SK-N-SH treated with all-trans-retinoic acid at 6 μM for 48 hours (cell line): ENCODE measurements around the gene FGF6.

ENCODE experiments used
- ATAC-seq: fragments of 200-7000 bp; cut with Tn5 transposase; 3 replicates; pipeline ENCODE4 v1.9.1; 2020; ENCODE audit warnings: mild to moderate bottlenecking, moderate library complexity
- ARNTL ChIP-seq: fragments of 450-650 bp; formaldehyde crosslinking; IDR thresholded peaks from 2 replicates; pipeline ENCODE4 v1.5.0; 2020; ENCODE audit warnings: low read depth, mild to moderate bottlenecking, moderate library complexity, borderline replicate concordance
- BACH2 ChIP-seq: fragments of 250-450 bp; sonication (Bioruptor Pico); IDR thresholded peaks from 2 replicates; pipeline ENCODE4 v1.9.0; 2021; ENCODE audit warnings: mild to moderate bottlenecking, borderline replicate concordance
- CSRNP3 ChIP-seq: fragments of 250-450 bp; sonication (Bioruptor Pico); IDR thresholded peaks from 2 replicates; pipeline ENCODE4 v1.5.1; 2021; ENCODE audit warnings: mild to moderate bottlenecking, moderate library complexity
- ESRRG ChIP-seq: fragments of 250-450 bp; sonication (Bioruptor Pico); IDR thresholded peaks from 2 replicates; pipeline ENCODE4 v1.6.1; 2021; ENCODE audit warnings: mild to moderate bottlenecking
- GLIS3 ChIP-seq: fragments of 250-450 bp; sonication (Bioruptor Pico); IDR thresholded peaks from 2 replicates; pipeline ENCODE4 v1.5.0; 2020; ENCODE audit warnings: mild to moderate bottlenecking, moderate library complexity
- ISL1 ChIP-seq: fragments of 250-450 bp; sonication (Bioruptor Pico); IDR thresholded peaks from 2 replicates; pipeline ENCODE4 v2.1.2; 2022; ENCODE audit warnings: mild to moderate bottlenecking, moderate library complexity
- POU6F1 ChIP-seq: fragments of 250-450 bp; sonication (Bioruptor Pico); IDR thresholded peaks from 2 replicates; pipeline ENCODE4 v1.8.0; 2021; ENCODE audit warnings: low read depth, mild to moderate bottlenecking, moderate library complexity, borderline replicate concordance
- PPARA ChIP-seq: fragments of 250-450 bp; sonication (Bioruptor Pico); IDR thresholded peaks from 2 replicates; pipeline ENCODE4 v1.5.0; 2020; ENCODE audit warnings: mild to moderate bottlenecking, borderline replicate concordance
- RARB ChIP-seq: fragments of 250-450 bp; sonication (Bioruptor Pico); IDR thresholded peaks from 2 replicates; pipeline ENCODE4 v1.8.0; 2021; ENCODE audit warnings: mild to moderate bottlenecking, moderate library complexity
- SNAI2 ChIP-seq: fragments of 250-450 bp; sonication (Bioruptor Pico); IDR thresholded peaks from 2 replicates; pipeline ENCODE4 v1.5.0; 2020; ENCODE audit warnings: mild to moderate bottlenecking, moderate library complexity
- TCF4 ChIP-seq: fragments of 250-450 bp; sonication (Bioruptor Pico); IDR thresholded peaks from 2 replicates; pipeline ENCODE4 v1.8.0; 2021; ENCODE audit warnings: mild to moderate bottlenecking, moderate library complexity, borderline replicate concordance
- TOX ChIP-seq: fragments of 250-450 bp; sonication (Bioruptor Pico); IDR thresholded peaks from 2 replicates; pipeline ENCODE4 v1.8.0; 2021; ENCODE audit warnings: mild to moderate bottlenecking, moderate library complexity, borderline replicate concordance
- ZC3H10 ChIP-seq: fragments of 250-450 bp; sonication (Bioruptor Pico); IDR thresholded peaks from 2 replicates; pipeline ENCODE4 v1.5.1; 2021; ENCODE audit warnings: mild to moderate bottlenecking, moderate library complexity
- ZFP3 ChIP-seq: fragments of 250-450 bp; sonication (Bioruptor Pico); IDR thresholded peaks from 2 replicates; pipeline ENCODE4 v1.5.0; 2020; ENCODE audit warnings: mild to moderate bottlenecking, moderate library complexity
- ZFP30 ChIP-seq: fragments of 450-650 bp; formaldehyde crosslinking; IDR thresholded peaks from 2 replicates; pipeline ENCODE4 v1.5.0; 2022; ENCODE audit warnings: mild to moderate bottlenecking, moderate library complexity
- ZNF565 ChIP-seq: fragments of 450-650 bp; formaldehyde crosslinking; conservative IDR thresholded peaks from 2 replicates; pipeline ENCODE4 v1.5.0; 2020; ENCODE audit warnings: low read depth, mild to moderate bottlenecking, moderate library complexity
- ZNF70 ChIP-seq: fragments of 450-650 bp; formaldehyde crosslinking; IDR thresholded peaks from 2 replicates; pipeline ENCODE4 v1.5.0; 2020; ENCODE audit warnings: mild to moderate bottlenecking, moderate library complexity
- ZNF8 ChIP-seq: fragments of 450-650 bp; formaldehyde crosslinking; IDR thresholded peaks from 2 replicates; pipeline ENCODE4 v1.5.0; 2020; ENCODE audit warnings: mild to moderate bottlenecking, moderate library complexity
- TF ChIP-seq, protein P1 (sequence below): fragments of 250-450 bp; sonication (Bioruptor Pico); IDR thresholded peaks from 2 replicates; pipeline ENCODE4 v1.8.0; 2020; ENCODE audit warnings: mild to moderate bottlenecking, moderate library complexity, borderline replicate concordance
- TF ChIP-seq, protein P2 (sequence below): fragments of 250-450 bp; sonication (Bioruptor Pico); IDR thresholded peaks from 2 replicates; pipeline ENCODE4 v1.5.1; 2020; ENCODE audit warnings: low read depth, mild to moderate bottlenecking, moderate library complexity

The FGF6 gene

DNA sequence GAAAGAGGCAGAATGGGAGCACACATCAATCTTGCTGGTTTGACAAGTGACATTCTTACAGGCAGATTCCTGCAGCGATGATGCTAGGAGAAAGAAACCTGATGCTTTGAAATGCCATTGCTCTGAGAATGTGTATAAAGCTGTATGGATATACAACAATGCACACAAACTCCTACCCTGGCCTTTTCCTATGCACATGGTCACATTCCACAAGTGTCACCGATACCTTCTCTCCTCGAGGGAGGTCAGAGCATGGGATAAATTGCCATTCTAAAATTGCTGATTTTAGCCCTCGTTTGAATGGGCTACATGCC lies 11.9 kb downstream of the FGF6 start:
- ATAC-seq: no peak
- TF ChIP-seq ARNTL (CRISPR knock-in tag) (no peak), SNAI2 (CRISPR knock-in tag) (no peak), GLIS3 (CRISPR knock-in tag) (no peak), ZFP30 (CRISPR knock-in tag) (no peak), ISL1 (no peak), ZNF70 (CRISPR knock-in tag) (no peak), ESRRG (no peak), BACH2 (no peak), TCF4 (no peak), CSRNP3 (CRISPR knock-in tag) (no peak)

GRCh38 chr12:4432878-4433744 lies 12.5 kb downstream of the FGF6 start:
- TF ChIP-seq, protein P1, sequence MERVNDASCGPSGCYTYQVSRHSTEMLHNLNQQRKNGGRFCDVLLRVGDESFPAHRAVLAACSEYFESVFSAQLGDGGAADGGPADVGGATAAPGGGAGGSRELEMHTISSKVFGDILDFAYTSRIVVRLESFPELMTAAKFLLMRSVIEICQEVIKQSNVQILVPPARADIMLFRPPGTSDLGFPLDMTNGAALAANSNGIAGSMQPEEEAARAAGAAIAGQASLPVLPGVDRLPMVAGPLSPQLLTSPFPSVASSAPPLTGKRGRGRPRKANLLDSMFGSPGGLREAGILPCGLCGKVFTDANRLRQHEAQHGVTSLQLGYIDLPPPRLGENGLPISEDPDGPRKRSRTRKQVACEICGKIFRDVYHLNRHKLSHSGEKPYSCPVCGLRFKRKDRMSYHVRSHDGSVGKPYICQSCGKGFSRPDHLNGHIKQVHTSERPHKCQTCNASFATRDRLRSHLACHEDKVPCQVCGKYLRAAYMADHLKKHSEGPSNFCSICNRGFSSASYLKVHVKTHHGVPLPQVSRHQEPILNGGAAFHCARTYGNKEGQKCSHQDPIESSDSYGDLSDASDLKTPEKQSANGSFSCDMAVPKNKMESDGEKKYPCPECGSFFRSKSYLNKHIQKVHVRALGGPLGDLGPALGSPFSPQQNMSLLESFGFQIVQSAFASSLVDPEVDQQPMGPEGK (CRISPR knock-in tag): no peak
- TF ChIP-seq TOX (CRISPR knock-in tag) (no peak), CSRNP3 (CRISPR knock-in tag) (no peak), ZC3H10 (CRISPR knock-in tag) (no peak), POU6F1 (CRISPR knock-in tag) (no peak), SNAI2 (CRISPR knock-in tag) (no peak), ESRRG (no peak), ZNF8 (CRISPR knock-in tag) (no peak), ZFP3 (no peak), ARNTL (CRISPR knock-in tag) (no peak), BACH2 (no peak), ZFP30 (CRISPR knock-in tag) (no peak), ISL1 (no peak), PPARA (no peak), RARB (no peak), ZNF70 (CRISPR knock-in tag) (no peak), TCF4 (no peak)
- TF ChIP-seq, protein P2, sequence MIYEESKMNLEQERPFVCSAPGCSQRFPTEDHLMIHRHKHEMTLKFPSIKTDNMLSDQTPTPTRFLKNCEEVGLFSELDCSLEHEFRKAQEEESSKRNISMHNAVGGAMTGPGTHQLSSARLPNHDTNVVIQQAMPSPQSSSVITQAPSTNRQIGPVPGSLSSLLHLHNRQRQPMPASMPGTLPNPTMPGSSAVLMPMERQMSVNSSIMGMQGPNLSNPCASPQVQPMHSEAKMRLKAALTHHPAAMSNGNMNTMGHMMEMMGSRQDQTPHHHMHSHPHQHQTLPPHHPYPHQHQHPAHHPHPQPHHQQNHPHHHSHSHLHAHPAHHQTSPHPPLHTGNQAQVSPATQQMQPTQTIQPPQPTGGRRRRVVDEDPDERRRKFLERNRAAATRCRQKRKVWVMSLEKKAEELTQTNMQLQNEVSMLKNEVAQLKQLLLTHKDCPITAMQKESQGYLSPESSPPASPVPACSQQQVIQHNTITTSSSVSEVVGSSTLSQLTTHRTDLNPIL (CRISPR knock-in tag): no peak
- no peak for ATAC-seq

DNA sequence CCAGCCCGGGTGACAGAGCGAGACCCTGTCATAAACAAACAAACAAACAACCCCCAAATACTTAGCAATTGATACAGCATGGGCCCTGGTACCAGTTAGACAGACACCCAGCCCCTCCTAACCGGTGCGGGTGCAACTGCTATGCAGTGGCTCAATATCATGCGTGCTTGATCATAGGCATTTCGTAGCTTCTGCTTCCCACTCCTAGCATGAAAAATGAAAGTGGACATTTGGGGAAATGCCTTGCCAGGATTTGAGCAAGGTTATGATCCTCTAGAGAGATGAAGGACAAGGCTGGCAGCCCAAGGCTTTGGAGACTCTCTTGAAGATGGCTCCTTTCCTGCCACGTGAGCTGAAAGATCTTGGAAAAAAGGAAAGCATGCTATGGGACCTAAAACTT lies 13.7 kb downstream of the FGF6 start:
- ATAC-seq: no peak
- TF ChIP-seq TOX (CRISPR knock-in tag) (no peak), ZNF565 (CRISPR knock-in tag) (no peak), ZNF8 (CRISPR knock-in tag) (no peak), GLIS3 (CRISPR knock-in tag) (no peak), ESRRG (no peak), POU6F1 (CRISPR knock-in tag) (no peak)
- TF ChIP-seq, all 23 proteins: peak for 0
